GM19238 (cell line): ENCODE results near the gene PSMC1.

ENCODE experiments used
- DNase-seq: peaks from one replicate; pipeline ENCODE4 v3.0.0; 2011; ENCODE audit warnings: low spot score; ENCODE audit not compliant: insufficient read length

PSMC1 gene

DNA sequence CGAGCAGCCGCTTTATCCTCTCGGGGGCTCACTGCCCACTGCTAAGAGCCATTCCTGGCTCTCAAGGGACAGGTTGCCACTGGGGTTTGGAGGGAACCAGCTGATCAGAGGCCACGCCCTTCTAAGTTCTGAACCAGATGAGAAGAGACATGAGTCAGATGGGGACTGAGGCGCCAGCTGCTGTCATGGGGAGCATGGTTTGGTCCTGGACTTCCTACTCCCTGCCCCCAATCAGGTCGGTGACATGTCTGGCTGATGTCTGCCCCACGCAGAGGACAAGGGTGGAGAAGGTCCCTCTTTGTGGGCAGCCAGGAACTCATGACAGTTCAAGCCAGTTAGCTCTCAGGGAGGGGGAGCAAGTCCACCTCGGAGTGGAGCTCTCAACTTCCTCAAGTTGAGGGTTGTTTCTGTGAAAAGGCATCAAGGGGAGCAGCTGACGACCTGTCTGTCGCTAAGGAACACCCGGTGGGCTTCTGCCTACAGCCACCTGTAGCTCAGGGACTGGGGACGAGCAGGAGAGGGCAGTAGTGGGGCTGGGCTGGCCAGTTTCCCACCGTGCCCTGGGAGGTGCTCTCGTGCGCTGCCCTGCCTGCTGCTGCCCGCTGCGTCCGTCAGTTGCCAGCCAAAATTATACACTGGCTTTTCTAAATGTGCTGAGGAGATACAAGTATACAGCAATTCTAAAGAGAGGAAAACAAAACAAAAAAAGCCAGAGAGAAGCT, 20.5 kb downstream of the PSMC1 start:
- no peak for DNase-seq

DNA sequence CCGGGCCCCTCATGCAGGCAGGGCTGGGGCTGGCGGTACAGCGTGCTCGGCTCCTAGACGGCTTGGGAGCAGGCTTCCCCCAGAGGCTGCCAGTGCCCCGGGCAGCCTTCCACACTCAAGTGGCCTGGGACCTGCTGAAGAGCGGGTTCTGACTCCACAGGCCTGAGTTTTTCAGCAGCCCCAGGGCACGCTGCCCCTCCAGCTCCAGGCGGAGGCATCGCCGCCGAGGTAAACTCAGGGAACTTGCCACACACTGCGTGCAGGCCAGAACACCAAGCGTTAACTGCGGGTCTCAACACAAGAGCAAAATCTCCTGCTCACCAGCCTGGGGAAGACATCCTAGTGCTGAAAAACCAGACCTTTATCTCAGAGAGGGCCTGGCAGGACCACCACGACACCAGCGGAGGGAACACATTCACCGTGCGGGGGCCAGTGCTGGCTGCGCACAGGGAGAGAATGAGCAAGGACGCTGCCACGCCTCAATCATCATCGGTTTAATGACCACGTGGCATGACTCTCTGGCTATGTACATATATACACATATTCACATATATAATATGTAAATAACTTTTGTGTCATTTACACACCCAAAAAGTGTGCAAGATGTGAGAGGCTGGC, 21.3 kb downstream of the PSMC1 start:
- DNase-seq, result no peak

DNA sequence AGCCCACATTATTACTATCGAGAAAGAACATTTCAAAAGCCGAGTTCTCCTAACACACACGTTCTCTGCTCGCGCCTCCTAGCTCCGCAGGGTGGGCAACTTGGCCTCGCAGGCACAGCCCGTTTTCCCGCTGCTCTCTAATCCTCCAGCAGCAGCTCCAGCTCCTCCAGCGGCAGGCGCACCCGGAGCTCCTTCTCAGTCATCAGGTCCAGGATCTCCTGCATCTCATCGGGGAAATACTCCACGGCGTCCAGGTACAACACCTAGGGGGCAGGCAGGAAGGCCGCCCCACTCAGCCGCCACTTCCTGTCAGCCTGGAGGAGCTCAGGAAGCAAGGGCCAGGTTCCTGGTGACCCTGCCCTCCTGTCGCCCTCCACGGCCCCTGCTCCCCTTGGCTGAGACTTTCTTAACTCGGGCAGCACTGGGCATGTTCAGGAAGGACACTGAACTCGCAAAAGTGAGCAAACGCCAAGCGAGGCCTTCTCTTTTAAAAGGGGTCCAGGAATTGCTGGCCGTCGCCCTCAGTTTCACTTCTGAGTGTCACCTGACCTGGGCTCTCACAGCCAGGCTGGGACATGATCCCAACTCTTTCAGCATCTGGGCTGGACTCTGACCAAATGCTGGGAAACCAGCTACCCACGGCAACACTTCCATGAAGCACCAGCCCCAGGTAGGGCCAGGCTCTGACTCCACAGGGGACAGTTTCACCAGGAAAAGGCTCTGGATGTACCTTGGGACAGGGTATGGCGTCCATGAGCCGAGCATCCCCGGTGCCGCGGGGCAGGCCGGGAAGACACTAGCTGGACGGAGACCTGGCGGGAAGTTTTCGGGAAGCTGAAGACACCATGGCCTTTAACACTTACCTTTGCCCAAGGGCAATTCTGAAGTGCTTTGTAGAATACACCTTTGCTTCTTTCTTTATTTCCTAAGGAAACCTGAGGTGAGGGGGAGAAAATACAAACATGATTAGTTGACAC, 22.1 kb downstream of the PSMC1 start:
- no peak for DNase-seq

DNA sequence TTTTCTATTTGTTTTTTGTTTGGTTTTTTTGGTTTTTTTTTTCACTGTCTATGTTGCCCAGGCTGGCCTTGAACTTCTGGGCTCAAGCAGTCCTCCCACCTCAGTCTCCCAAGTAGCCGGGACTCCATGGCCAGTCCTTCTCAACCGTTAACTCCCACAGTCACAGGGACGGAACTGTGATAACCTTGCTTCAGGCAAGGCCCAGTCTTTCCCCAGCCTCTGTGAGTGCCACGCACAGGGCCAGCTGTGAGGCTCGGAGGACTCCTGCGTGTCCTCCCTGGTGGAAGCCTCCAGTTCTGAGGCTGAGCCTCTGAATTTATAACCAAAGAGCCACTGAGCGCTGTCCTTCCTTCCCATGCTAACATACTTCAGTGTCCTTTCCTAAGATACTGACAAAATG, 23.7 kb downstream of the PSMC1 start:
- DNase-seq, result no peak

DNA sequence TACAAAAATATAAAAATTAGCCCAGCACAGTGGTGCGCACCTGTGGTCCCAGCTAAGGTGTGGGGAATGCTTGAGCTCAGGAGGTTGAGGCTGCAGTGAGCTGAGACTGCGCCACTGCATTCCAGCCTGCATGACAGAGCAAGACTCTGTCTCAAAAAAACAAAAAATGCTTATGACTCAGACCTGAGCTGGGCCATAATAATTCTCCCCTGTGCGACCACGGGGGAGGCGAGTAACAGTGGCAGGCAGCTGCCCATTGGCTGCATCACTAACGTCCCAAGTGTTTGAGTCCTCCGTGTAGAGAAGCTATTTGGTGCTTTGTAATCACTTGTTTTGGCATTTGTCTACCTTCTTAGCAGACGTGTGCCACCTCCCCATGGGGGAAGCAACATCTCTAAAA, 24.9 kb downstream of the PSMC1 start:
- DNase-seq, result no peak

DNA sequence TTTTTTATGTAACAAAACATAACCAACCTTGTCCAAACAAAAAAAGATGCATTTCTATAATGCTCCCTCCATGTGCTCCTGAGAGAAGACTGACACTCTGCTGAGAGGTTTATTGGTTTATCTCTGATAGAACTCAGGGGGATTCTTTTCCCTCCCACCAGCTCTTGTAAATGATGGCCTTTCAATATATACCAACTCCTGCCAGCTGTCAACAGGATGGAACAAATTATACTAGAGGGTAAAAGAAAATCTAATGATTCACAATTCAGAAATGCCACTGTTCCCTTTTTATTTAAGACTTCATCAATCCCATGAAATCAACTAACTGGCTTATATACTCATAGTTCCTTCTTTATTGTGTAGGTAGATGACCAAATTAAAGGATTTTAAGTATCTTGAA, 25.4 kb downstream of the PSMC1 start:
- DNase-seq, result no peak

DNA sequence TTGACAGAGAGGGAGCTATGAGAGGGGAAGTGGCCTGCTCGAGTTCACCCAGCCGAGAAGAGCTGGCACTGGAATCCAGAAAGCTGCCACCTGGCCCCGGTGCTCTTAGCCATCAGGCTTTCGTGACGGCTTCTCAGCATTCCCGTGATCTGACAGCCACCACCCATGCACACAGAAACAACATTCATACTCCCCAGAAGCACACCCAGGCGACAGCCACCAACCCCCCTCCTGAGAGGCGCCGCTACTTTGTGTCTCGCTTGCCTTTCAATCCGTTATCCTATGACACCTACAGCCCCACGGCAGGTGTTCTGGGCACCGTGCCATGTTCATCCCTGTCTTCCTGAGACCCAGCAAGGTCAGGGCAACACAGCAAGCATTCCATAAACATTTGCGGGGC, 31.4 kb downstream of the PSMC1 start:
- no peak for DNase-seq

DNA sequence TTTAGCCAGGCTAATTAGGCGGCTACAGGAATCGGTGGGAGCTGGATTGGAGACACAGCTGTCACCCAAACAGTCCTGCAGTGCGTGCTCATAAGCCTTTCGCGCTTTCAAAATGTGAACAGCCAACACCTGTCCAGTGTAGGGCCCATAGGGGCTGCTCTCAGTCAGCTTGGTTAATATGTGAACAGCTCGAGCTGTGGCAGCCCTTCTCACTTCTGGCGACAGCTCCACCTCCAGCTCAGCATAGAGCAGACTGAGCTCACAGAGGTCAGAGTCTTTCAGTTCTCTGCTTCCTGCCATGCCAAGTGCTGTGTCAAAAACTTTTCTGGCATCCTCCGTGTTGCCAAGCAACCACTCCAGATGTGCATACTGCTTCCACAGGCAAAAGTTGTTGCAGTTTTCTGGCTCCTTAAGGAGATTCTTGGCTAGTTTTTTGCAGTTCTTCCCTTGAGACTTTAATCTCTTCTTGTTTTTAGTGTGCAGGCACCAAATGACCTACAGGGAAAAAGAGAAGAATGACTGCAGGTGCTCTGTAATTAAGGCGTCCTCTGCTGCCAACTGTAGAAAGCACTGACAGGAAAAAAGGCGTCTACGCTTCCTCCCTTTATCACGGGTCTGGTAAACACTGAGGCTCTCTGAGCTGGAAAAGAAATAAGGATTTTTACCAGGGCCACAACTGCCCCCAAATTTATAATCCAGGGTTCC, 32.5 kb downstream of the PSMC1 start:
- DNase-seq, result peak; percentile 68

DNA sequence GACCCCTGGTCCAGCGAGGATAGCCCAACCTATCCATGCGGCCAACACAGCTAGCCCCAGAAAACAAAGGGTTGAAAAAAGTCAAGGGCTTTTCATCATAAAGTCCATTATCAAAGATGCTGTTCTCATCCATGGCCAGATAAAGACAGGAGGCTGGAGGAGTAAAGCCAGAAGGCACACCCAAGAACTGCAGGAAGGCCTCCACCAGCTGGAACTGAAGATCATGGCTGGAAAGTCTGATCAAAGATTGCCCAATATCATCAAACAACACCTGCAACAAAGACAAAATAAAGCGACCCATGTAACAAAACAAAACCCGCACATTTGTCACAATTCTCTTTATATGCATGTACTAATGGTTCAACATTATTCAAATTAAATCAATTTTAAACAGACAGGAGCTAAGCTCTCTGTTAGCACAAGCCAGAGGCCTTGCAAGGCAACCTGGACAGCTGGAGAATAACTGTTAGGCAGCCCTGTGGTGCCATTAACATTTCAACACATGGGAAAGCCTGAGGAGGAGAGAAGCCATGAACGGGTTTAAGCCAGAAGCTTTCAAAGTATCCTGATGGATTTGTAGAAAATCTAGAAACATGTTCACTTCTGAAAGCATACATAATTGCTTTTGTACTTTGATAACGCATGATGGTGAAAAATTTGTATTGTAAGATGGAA, 34.1 kb downstream of the PSMC1 start:
- DNase-seq, result no peak

DNA sequence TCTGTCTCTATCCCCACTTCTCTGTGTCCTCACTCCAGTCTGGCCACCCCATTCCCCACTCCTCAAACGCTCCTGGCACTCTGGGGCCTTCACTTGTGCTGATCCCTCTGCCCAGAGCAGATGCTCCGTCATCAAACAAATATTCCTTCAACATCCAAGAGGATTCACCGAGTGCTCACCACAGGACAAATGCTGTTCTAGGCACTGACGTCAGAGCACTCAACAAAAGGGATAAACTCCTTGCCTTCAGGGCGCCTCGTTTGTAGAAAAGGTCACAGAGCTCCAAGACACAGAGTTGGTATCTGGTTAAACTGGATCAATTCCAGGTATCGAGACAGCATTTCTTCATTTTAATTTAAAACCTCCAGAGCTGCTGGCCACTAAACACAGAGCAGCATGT, 35.3 kb downstream of the PSMC1 start:
- DNase-seq, result no peak

DNA sequence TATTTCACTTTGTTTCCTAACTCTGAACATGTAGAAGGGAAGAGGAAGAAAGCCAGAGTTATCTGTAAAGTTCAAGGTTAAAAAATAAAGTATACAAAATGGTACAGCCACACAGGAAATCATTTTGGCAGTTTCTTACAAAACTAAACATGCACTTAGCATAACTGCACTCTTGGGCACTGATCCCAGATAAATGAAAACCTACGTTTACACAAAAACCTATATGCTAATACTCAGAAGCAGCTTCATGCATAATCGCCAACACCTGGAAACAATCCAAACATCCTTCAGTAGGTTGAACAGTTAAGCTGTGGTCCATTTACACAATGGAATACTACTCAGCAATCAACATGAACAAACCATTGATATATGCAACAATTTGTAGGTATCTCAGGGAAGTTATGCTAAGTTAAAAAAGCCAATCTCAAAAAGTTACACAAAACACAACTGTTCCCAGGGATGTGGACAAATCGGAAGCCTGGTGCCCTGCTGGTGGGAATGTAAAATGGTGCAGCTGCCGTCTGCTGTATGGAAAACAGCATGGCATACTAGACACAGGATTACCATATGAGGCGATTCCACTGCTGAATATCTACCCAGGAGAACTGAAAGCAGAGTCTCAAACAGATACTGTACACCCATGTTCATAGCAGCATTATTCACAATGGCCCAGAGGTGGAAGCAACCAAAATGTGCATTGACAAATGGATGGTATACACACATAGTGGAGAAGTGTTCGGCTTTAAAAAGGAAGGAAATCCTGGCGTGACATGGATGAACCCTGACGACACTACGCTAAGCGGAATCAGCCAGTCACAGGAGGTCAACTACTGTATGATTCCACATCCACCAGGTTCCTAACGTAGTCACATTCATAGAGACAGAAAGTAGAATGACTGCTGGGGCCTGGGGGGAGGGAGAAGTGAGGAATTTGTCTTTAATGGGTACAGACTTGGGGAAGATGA, 37.7 kb downstream of the PSMC1 start:
- no peak for DNase-seq

DNA sequence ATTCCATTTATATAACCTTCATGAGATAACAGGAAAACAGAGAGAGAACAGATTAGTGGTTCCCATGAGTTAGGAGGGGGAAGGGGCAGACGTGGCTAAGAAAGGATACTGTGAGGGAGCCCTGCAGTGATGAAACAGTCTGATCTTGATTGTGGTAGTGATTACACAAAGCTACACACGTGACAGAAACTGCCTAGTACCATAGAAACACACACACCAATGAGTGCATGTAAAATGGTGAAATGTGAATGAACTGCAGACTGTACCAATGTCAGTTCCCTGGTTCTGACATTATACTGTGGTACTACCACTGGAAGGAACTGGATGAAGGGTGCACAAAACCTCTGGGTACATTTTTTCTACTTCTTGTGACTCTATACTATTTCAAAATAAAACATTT, 38.5 kb downstream of the PSMC1 start:
- no peak for DNase-seq

DNA sequence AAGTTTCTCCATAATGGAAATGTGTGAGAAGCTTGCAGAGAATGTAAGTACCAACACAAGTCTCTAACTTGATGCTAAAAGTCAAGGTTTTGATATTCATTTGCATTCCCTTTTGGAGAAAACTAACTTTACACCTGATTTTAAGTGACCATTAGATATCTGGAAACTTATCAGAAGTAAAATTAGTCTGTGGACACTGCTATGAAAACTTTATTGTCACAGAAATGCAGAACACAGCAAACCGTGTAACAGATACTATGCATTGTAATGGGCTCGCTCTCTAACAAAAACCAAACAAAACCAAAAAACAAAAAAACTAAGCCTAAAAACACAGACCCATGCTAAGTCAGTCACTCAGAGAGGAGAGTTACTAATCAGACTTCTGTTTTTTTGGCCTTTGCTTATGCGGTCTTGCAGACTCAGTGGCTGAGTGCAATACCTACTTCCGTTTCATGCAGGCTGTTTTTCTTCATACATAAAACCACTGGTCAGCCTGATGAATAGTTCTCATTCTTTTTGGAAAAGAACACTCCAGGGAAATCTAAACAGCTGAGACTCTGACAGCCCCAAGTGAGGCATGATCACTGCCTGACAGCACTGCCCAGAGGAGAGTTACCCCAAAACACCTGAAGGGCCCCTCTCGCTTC, 39.6 kb downstream of the PSMC1 start:
- DNase-seq, result no peak

DNA sequence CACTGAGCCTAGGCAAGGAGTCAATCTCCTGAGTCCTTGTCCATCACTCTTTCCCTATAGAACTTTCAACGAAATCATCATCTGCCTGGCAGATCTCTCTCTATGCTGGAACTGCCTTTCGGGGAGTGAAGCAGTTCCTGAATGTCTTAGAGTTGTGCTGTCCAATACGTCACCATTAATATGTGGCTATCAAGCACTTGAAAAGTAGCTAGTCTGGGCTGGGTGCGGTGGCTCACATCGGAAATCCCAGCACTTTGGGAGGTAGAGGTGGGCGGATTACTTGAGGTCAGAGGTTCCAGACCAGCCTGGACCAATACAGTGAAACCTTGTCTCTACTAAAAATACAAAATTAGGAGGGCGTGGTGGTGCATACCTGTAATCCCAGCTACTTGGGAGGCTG, 40.3 kb downstream of the PSMC1 start:
- no peak for DNase-seq

DNA sequence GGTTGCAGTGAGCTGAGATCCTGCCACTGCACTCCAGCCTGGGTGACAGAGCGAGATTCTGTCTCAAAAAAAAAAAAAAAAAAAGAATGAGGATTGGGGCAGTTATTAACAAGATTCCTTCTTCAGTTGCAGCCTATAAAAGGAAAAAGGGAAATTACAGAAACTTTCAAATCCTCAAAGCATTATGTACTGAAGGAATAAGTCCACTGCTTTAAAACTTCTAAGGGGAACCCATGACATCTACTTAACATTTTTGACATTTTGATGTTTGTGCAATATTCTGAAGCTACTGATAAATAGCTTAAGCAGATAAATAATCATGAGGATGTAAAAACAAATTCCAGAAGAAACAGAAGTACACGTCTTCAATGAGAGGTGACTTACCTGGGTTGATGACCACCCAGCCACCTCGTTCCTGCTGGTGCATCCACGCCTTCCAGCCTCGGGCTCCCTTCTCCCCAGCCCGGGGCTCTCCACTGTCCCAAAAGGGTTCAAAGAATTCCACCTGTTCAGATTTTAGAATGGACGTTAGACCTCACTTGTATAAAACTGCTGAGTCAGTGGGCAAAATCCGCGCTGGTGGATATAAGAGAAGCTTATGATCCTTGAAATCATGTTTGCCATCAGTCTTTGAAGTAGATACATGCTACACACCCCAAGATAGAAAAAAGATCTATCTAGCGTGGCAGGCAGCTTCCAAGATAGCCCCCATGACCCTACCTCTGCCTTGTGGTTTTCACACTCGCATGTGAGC, 41.7 kb downstream of the PSMC1 start:
- no peak for DNase-seq

DNA sequence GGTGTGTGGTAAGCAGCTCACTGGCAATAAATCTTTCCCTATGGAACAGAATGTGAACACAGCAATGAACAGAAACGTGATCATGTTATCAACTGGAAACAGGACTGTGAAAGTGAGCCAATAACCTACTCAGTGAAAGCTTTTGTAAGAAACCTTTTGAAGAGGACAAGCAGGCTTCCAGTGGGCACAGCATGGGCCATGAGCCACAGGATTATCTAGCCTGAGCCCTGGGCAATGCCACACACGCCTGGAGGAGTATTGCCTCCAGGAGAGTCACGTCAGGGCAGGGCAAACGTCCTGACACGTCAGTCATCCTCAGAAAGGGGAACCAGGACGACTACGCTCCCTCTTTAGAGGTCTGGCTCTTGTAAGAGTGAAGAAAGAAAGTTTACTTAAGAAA, 43.1 kb downstream of the PSMC1 start:
- DNase-seq, result no peak

DNA sequence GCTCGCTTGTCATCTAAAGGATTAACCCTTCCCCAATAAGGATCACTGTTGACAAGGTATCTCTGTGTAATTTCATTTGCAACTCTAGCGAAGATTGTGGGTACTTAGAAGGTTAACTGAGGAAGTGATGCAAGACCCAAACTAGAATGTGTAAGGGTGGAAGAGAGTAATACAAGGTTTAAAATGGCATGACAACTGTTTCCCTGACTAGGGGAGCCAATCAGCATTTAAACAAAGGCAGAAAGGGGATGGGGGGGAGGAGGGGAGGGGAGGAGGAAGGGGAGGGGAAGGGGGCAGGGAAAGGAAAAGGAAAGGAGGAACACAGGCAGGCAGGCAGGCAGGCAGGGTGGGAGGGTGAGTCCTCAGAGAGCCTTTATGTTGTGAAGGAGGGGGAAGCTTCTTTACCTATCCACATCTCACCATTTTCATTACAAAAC, 44.3 kb downstream of the PSMC1 start:
- no peak for DNase-seq

DNA sequence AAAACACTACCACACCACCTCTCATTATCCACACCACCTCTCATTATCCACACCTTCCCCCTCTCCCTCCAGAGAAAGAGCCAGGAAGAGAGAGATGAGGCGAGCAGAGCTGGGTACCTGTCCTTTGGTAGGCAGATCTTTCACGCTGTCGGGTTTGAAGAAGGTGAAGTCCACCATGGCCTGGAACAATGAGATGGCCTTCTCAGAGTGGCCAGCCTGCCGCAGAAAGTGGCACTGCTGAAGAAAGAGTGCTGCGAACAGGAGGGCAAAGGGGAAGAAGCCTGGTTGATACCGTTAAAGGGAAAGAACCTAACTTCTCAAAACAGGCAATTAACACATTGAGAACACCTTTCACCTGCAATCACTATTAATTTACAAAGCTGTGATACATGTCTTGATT, 44.8 kb downstream of the PSMC1 start:
- DNase-seq, result no peak

DNA sequence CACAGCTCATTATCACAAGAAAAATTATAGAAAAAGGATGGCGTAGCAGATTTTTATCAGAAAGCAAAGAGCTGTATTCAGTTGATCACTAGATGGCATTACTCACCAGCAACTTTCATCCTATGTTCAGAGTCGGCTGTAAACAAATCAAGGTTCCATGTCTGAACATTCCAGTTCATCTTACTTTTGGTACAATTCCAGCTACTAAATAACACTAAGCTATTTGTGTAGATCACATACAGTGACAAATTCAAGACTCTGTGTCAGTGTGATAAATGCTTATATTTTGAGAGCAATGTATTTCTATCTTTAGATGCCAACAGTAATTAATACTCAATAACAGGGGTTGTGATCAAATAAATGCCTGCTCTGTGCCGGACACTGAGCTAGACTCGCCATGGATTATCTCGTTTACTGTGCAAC, 45.3 kb downstream of the PSMC1 start:
- DNase-seq, result no peak
